Fibroblast of mammary gland (primary cell): ENCODE data around the gene IL15RA.
"Not testable (repeated sequence)": the region's sequence is repeated elsewhere in the genome, so short reads cannot be mapped to it uniquely, and the experiment has no call there.

ENCODE experiments used
- DNase-seq: peaks from one replicate; pipeline ENCODE4 v3.0.0-alpha.2; 2010; ENCODE audit warnings: low read depth
- H3K4me3 ChIP-seq: 2 replicates; pipeline ENCODE4 v1.5.1; 2011; ENCODE audit warnings: low read depth, mild to moderate bottlenecking, low read length, moderate library complexity; ENCODE audit not compliant: control insufficient read depth
- CTCF ChIP-seq: conservative IDR thresholded peaks from 2 replicates; pipeline ENCODE4 v1.5.1; 2011; ENCODE audit warnings: low read depth, low read length, inconsistent platforms; ENCODE audit not compliant: control insufficient read depth, insufficient read depth

Gene IL15RA

DNA sequence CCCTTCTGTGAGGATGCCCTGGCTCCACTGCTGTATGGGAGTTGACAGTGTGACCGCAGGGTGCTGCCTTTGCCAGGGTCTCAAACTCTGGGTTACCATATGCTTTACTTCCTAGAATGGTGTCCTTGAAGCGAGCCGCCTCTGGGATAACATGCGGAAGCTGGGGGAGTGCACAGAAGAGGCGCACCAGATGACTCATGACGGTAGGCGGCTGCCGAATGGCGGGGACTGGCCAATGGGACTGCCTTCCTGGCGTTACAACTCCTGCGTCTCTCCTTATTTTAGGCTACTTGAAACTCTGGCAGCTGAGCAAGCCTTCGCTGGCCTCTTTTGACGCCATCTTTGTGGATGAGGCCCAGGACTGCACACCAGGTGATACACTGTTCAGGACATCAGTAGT, 60.0 kb downstream of the IL15RA start:
- TF ChIP-seq CTCF: no peak
- DNase-seq: no peak
- no peak overlapping the region for H3K4me3 ChIP-seq

DNA sequence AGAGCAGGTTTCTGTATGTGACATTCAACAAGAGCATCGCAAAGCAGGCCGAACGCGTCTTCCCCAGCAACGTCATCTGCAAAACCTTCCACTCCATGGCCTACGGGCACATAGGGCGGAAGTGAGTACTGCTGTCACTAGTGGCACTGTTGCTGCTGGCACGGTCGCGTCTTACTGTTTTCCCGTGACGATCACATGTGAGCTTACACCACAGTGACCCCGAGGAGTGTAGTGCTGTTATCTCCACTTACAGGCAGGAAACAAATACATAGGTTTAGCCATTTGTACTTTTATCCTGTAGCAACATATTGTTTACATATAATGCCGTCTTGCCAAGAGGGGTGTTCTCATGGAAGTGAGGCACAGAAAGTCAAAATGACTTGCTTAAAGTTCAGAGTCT, 61.9 kb downstream of the IL15RA start:
- no peak for TF ChIP-seq CTCF
- no peak for DNase-seq
- no peak overlapping the region for H3K4me3 ChIP-seq

DNA sequence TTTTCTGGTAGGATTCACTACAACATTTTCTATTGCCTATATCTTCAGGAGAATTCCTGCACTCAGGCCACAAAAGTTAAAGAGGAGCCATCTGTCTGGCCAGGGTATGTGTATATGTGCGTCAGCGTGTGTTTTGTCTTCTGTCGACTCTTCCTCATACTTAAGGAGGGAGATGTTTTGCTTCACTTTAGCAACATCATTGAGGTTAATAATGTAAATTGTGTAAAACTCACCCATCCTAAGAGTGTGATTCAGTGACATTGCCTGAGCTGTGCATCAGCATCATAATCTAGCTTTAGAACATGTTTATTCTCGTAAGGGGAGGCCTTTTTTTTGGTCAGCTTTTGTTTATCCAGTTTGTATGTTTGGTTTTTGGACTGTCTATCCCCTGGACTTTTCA, 63.6 kb downstream of the IL15RA start:
- H3K4me3 ChIP-seq: no peak overlapping the region
- no peak for DNase-seq
- no peak for TF ChIP-seq CTCF

DNA sequence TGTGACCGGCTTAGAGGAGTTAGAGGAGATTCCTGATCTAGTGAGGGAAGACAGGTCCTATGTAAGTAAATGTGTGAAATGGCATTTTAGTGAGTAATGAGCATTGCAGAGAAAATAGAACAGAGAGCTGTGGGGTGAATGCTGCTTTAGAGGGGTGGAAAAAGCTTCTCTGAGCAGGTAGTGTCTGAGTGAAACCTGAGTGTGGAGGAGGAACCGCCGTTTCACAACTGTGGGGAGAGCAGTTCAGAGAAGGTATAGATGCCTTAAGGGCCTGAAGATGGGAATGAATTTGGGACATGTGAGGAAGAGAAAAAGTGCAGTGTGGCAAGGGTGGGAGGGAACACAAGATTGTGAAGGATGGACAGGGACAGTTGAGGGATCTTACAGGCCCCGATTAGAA, 65.7 kb downstream of the IL15RA start:
- no peak overlapping the region for H3K4me3 ChIP-seq
- no peak for DNase-seq
- TF ChIP-seq CTCF: no peak

DNA sequence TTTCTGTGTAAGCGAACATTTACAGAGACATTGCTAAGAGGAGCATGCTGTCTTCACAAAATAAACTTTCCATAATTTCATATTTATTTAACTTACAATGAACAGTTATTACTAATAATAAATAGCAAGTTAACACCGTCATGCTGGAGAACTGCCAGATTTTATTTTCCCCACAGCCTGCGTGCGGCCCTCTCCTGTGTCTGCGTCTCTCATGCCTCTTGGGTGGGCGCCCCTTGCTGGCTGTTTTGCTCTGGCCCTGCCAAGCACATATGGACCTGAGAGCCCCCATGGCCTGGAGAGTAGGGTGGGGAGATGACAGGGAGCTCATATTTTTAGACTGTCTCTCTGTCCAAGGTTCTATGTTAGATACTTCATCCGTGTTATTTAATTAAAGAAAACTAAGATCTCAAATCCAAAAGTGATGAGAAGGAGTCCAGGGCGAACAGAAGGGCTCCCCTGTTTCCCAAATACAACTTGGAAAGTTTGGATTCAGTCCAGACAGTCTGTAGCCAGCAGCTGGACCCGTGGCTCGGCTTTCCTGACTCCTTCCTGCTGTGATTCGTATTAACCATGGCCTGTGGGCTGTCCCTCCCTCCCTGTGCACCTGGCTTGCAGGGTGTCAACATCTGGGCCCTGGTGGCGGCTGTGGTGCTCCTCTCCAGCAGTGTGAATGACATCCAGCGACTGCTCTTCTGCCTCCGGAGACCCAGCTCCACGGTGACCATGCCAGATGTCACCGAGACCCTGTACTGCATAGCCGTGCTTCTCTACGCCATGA, 66.8 kb downstream of the IL15RA start:
- DNase-seq: peak; percentile 8
- no peak overlapping the region for H3K4me3 ChIP-seq
- TF ChIP-seq CTCF: no peak

DNA sequence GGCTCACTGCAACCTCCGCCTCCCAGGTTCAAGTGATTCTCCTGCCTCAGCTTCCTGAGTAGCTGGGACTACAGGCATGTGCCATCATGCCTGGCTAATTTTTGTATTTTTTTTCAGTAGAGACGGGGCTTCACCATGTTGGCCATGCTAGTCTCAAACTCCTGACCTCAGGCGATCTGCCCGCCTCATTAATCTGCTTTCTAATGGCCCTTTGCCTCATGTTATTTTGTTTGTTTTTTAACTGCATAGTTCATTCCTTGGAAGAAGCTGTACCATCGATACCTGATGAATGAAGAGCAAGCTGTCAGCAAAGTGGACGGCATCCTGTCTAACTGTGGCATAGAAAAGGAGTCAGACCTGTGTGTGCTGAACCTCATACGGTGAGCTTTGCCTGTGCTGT, 68.7 kb downstream of the IL15RA start:
- H3K4me3 ChIP-seq, DNase-seq: not testable (repeated sequence)

DNA sequence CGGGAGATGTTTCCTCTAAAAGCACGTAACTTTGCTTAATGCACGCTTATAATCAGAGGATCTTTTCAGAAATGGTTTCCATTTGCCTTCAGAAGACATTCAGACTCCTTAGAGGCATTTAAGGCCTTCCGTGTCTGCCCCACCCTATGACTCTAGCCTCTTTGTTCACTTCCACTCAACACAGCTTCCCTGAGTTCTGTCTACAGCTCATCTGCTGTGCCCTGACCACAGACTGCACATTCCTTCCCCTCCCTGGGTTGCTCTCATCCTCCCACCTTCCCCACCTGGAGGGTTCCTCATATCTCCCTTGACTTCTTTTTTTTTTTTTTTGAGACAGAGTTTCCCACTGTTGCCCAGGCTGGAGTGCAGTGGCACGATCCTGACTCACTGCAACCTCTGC, 70.7 kb downstream of the IL15RA start:
- no peak overlapping the region for H3K4me3 ChIP-seq
- TF ChIP-seq CTCF: no peak
- DNase-seq: no peak
